ENCODE measurements around the gene MXI1. TPM values are rescaled to one million over a fixed set of nuclear protein-coding genes. Genes with fewer than 3 reads are reported as not detected.

MXI1 gene
- total and polyA plus RNA-seq, 3 donors from 2014 or later, result 42.1 to 69.1 (median 66.8) TPM

GRCh38 chr10:110306452-110306768 lies 99.0 kb downstream of the MXI1 start:
- H3K27ac ChIP-seq, result no peak overlapping the region
- intact Hi-C loops (cut with DNase I; ENCODE audit: low total_unique reads), result no loop called here
- no peak for TF ChIP-seq POLR2A (IDR thresholded peaks at IDR 0.05)
- no peak for TF ChIP-seq CTCF (IDR thresholded peaks at IDR 0.05)
- H3K4me1 ChIP-seq, result peaks cover 11% of the 10 kb centered on the region
- H3K36me3 ChIP-seq (ENCODE audit: low read depth, missing control alignments), result no peaks in the 10 kb centered on the region
- no peak for DNase-seq
- no peak overlapping the region for H3K4me3 ChIP-seq
- no peaks in the 10 kb centered on the region for H3K27me3 ChIP-seq
- WGBS, 2 donors, result 15 to 18% methylated on average over 2 of the region's 2 CpGs
- H3K9me3 ChIP-seq, result no peaks in the 10 kb centered on the region

GRCh38 chr10:110307805-110308204 lies 100.4 kb downstream of the MXI1 start:
- 49 to 62% methylated on average over 4 of the region's 4 CpGs for WGBS, 2 donors
- H3K4me1 ChIP-seq, result peaks cover 11% of the 10 kb centered on the region
- no peak for TF ChIP-seq CTCF (IDR thresholded peaks at IDR 0.05)
- TF ChIP-seq POLR2A (IDR thresholded peaks at IDR 0.05), result no peak
- intact Hi-C loops (cut with DNase I; ENCODE audit: low total_unique reads), result no loop called here
- no peak overlapping the region for H3K27ac ChIP-seq
- no peak for DNase-seq
- no peak overlapping the region for H3K4me3 ChIP-seq
- H3K9me3 ChIP-seq, result no peaks in the 10 kb centered on the region
- no peaks in the 10 kb centered on the region for H3K27me3 ChIP-seq
- no peaks in the 10 kb centered on the region for H3K36me3 ChIP-seq (ENCODE audit: low read depth, missing control alignments)

GRCh38 chr10:110310741-110311140 lies 103.3 kb downstream of the MXI1 start:
- Histone ChIP-seq H3K9me3 (no peaks in the 10 kb centered on the region), H3K27me3 (no peaks in the 10 kb centered on the region), H3K36me3 (ENCODE audit: low read depth, missing control alignments) (no peaks in the 10 kb centered on the region), H3K4me3 (no peak overlapping the region), H3K27ac (no peak overlapping the region), H3K4me1 (no peaks in the 10 kb centered on the region)
- TF ChIP-seq POLR2A (IDR thresholded peaks at IDR 0.05) (no peak), CTCF (IDR thresholded peaks at IDR 0.05) (no peak)
- 62 to 69% methylated on average over 3 of the region's 3 CpGs for WGBS, 2 donors
- intact Hi-C loops (cut with DNase I; ENCODE audit: low total_unique reads), result loop anchor here (10.0 kb wide), 1 partner anchor 234 kb away; no protein-coding TSS in a partner anchor
- no peak for DNase-seq

- no peaks in the 10 kb centered on the region for H3K36me3 ChIP-seq (ENCODE audit: low read depth, missing control alignments)
- intact Hi-C loops (cut with DNase I; ENCODE audit: low total_unique reads), result loop anchor here (10.0 kb wide), 1 partner anchor 233 kb away; no protein-coding TSS in a partner anchor
- peak; percentile 50 for DNase-seq
- TF ChIP-seq CTCF (IDR thresholded peaks at IDR 0.05), result peak in 2 of 3 experiments; percentile 45 to 68
- no peak for TF ChIP-seq POLR2A (IDR thresholded peaks at IDR 0.05)
- WGBS, 2 donors, result 9 to 22% methylated on average over 3 of the region's 3 CpGs
- H3K4me1 ChIP-seq, result no peaks in the 10 kb centered on the region
- no peaks in the 10 kb centered on the region for H3K27me3 ChIP-seq
- H3K27ac ChIP-seq, result no peak overlapping the region
- no peaks in the 10 kb centered on the region for H3K9me3 ChIP-seq
- H3K4me3 ChIP-seq, result no peak overlapping the region
Measured at GRCh38 chr10:110311357-110311949, 104.0 kb downstream of the MXI1 start.

GRCh38 chr10:110312206-110312605 lies 104.8 kb downstream of the MXI1 start:
- H3K36me3 ChIP-seq (ENCODE audit: low read depth, missing control alignments), result no peaks in the 10 kb centered on the region
- H3K9me3 ChIP-seq, result no peaks in the 10 kb centered on the region
- 82 to 84% methylated on average over 2 of the region's 2 CpGs for WGBS, 2 donors
- H3K27ac ChIP-seq, result no peak overlapping the region
- no peaks in the 10 kb centered on the region for H3K4me1 ChIP-seq
- no peak overlapping the region for H3K4me3 ChIP-seq
- no peak for DNase-seq
- no peaks in the 10 kb centered on the region for H3K27me3 ChIP-seq
- TF ChIP-seq CTCF (IDR thresholded peaks at IDR 0.05), result no peak
- no peak for TF ChIP-seq POLR2A (IDR thresholded peaks at IDR 0.05)
- intact Hi-C loops (cut with DNase I; ENCODE audit: low total_unique reads), result loop anchor here (10.0 kb wide), 1 partner anchor 233 kb away; no protein-coding TSS in a partner anchor
